Measurements from ENCODE around the gene TEX22.

Gene TEX22

GRCh38 chr14:105422695-105423487 is 24.6 kb downstream of the TEX22 start:
- DNase-seq, result no peak

- DNase-seq, result no peak
These were observed 25.3 kb downstream of the TEX22 start for GRCh38 chr14:105423488-105424195.

DNA sequence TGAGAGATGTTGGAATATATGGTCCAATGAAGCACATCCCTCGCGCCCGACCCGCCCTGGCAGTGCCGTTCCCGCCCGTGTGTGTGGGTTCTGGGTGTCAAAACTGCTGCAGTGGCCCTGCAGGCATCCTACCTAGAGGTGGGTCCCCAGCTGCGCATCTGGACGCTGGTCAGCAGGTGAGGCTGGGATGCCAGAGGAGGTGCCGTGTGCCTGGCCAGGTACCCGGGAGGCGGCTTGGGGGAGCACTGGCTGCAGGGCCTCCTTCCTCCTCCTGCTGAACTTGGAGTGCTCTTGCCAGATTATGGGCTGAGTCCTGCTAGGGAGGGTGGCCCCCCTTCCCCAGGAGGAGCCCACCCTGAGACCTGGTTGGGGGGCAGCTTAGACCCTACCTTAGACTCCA is 26.5 kb downstream of the TEX22 start:
- no peak for DNase-seq

- DNase-seq, result no peak
These were observed 27.5 kb downstream of the TEX22 start for GRCh38 chr14:105425823-105426247.

GRCh38 chr14:105426416-105427130 is 28.2 kb downstream of the TEX22 start:
- no peak for DNase-seq

DNA sequence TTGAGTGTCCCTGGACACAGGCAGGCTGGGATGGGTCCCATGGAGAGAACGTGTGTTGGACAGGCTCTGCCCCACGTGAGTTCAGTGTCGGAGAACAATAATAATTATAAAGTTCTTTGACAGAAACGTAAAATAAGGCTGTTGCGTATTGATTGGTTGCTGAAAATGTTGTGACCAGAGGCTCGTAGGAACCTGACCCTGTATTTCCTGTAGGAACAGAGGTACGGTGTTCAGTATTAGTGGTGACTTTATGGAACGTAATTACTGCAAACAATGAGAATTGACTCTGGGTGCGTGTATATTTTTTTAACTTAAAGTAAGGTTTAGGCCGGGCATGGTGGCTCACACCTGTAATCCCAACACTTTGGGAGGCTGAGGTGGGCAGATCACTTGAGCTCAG is 29.1 kb downstream of the TEX22 start:
- no peak for DNase-seq

- no peak for DNase-seq
These were observed 29.7 kb downstream of the TEX22 start for GRCh38 chr14:105427936-105428485.

DNA sequence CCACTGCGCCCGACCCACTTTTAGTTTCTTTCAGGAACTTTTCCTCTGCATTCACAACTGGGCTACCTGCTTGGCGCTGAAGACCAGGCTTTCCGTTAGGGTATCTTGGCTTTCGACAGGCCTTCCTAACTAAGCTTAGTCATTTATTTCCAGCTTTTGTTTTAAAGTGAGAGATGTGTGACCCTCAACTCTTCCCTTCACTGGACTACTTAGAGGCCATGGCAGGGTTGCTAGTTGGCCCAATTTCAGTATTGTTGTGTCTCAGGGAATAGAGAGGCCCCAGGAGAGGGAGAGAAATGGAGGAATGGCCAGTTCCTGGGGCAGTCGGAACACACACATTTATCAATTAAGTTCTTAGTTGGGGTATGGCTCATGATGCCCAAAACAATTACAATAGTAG is 31.7 kb downstream of the TEX22 start:
- DNase-seq, result no peak

DNA sequence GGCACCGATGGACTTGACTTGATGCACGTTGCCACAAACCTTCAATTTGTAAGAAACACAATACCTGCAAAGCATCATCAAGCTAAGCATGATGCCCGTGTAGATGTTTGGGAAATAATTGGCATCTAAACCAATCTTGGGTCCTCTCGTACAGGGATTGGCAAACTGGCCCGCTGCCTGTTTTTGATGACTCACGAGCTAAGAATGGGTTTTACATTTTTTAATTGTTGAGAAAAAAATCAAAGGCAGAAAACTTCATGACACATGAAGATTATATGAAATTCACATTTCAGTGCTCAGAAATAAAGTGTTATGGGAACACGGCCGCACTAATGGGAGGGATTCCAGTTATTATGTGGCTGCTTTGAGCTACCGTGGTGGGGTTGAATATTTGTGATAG is 32.2 kb downstream of the TEX22 start:
- no peak for DNase-seq

- DNase-seq, result no peak
These were observed 32.9 kb downstream of the TEX22 start for GRCh38 chr14:105431256-105431655.

DNA sequence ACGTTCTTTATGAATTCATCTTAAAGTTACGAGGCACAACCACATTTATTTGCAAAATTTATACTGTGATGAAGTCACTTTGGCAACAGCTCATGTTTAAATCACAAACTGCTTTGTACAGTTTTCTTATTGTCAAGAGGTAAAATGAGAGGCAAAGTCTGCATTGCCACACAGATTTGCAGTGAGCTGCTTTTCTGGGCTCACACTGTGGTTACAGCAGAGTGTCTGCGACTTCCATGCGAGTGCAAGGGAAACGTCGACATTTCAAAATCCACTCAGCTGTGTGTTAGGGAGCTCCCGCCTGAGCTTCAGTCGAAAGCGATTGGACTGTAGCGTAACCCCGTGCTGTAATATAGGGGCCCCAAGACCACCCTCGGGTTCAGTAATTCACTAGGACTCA is 34.3 kb downstream of the TEX22 start:
- no peak for DNase-seq

DNA sequence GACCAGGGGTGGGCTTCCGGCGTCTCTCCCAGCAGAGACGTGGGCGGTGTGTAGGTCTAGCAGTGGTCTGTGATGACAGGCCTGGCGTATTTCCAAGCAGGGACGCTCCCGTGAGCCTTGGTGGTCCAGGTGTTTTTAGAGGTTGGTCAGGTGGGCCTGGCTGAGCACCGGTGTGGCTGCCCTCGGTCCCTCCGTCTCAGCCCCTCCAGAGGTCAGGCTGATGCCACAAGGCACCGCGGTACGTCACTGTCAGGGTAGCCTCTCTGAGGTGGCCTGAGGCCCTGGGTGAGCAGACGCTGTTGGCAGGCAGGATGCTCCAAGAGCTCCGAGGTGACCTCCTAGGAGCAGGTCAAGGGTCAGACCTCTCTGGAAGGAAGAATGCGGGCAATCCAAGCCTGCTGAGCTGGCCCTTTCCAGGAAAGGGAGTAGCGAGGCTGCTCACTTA is 34.8 kb downstream of the TEX22 start:
- no peak for DNase-seq

DNA sequence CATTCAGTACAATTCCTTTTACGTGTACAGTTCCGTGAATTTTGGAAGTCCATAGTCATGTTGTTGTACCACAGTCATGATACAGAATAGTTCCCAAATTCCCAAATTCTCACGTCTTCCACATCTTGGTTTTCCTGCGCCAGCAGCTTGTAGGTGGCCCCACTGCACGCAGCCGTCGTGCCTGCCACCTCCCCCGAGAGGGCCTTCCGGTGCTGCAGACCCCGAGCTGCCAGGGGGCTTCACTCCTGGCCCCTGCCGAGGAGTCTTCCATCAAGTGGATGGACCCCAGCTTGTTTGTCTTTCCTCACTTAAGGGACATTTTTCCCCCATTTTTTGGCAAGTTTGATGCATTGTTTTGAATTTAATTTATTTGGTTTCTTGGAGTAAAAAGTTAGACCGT is 38.1 kb downstream of the TEX22 start:
- DNase-seq, result no peak

DNA sequence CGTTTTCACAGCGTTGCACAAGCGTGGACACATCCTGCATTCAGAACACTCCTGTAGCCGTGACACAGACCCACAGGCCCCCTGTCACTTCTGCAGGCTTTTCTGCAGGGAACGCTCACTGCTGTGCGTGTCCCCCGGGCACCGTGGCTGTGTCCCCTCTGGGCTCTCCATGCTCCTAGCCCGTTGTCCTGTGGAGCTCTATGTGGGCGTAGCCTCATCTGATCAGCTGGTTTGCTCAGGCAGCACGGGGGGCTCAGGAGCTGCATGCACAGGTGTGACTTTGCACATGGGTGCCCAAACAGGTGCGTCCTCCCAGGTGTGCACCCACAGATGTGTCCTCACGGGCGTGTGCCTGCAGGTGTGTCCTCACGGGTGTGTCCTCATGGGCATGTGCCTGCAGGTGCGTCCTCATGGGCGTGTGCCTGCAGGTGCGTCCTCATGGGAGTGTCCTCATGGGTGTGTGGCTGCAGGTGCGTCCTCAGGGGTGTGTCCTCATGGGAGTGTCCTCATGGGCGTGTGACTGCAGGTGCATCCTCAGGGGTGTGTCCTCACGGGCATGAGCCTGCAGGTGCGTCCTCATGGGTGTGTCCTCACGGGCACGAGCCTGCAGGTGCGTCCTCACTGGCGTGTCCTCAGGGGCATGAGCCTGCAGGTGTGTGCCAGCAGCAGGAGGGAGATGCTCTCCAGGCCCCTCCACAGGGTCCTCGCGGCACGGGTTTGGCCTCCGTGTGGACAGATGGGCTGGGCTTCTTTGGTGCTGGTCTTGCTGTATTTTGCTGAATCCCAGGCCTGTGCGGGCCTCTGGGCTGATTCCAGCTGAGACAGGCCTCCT is 38.8 kb downstream of the TEX22 start:
- no peak for DNase-seq

DNA sequence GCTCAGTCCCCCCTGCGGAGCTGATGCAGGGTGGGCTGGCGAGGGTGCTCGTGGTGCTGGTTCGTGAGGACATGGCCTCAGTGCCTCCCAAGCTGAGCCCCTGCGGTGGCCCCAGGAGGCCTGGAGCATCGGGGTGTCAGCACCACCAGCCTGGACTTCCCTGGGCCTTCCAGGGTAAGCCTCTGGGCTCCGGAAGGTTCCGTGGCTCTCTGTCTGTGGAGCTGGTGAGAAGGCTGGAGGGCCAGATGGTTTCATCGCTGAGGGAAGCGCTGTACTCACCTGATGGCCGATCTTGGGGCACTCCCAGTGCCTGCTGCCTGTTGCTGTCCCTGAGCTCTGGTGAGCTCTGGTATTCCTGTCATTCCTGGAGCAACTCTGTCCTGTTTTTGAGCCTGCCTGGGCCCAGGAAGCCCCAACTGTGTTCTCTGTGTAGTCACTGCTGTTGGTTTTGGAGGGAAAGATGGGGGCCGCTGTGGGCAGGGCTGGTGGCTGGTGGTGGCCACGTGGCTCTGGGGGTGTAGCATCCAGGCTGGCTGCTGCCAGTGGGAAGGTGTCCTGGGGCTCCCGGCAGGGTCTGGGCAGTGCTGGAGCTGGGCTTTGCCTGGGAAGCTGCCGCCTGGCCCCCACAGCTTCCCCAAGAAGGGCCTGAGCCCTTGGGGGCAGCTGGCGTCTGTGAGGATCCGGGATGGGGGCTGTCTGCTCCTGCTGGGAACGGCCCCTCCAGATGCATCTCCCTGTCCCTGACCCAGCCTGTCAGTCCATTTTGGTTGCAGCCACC is 39.6 kb downstream of the TEX22 start:
- DNase-seq, result no peak

- DNase-seq, result no peak
These were observed 40.8 kb downstream of the TEX22 start for GRCh38 chr14:105439179-105439578.

DNA sequence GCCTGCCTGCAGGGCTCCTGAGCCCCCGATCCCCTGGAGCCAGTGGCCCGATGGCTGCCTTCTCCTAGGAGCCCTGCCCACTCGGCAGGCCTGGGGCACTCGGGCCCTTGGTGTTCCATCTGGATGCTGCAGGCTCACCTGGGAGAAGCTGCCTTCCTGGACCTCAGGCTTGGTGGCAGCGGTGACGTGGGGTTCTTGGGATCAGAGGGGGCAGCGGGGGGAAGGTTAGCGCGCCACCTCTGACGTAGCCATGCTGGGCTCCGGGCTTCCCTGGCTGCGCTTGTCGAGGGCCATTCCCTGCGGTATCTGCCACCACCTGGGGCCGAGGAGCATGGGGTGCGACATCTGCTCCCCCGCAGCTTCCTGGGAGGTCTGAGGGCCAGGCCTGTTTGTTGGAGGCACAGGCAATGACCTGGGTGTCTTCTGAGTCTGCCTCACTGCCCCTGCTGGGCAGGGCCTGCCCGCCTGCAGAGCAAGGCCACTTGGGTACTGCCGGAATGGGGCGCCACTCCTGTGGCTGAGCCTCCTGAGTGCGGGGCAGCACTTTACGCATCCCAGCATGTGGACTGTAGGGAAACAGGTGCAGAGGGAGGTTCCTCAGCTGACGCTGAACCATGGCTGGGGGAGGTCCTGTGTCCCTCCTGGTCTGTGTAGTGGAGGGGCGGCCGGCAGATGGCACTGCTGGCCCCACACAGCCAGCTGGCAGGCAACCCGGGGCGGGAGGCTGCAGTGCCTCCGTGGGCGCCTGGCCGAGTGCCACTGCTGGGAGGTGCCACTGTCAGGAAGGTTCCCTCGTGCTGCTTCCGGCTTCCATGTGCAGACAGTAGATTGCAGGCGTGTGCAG is 41.6 kb downstream of the TEX22 start:
- no peak for DNase-seq

DNA sequence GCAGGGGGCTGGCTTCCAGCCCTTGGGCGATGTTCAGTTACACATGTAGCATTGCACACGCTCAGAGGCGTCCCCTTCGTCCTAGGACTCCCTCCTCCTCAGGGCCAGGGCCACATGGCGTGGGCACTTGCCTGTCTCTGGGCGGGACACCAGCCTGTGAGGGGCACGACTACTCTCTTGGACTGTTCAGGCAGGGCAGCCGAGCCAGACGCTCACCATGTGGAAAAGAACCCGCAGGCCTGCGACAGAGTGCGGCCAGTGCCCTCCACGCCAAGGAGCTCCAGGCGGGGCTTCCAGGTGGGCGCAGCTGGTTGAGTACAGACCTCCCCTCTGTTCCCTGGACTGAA is 42.2 kb downstream of the TEX22 start:
- DNase-seq, result no peak

DNA sequence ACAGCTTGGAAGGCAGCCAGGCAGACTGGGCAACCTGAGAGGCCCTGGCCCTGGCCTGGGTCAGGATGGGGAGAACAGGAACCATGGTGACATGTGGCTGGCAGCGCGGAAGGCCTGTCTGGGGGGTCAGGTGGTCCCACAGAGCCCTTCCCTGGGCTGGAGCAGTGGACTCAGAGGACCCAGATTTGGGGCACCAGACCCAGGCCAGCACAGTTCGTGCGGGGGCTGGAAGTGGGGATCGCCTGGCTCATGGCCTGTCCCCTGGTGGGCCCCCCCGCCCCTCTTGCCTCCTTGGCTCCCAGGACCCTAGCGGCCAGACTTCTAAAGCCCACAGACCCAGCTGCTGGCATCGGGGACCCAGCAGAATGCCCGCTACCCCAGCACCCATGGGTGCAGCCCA is 42.7 kb downstream of the TEX22 start:
- DNase-seq, result no peak

- DNase-seq, result no peak
These were observed 43.8 kb downstream of the TEX22 start for GRCh38 chr14:105442125-105442524.

DNA sequence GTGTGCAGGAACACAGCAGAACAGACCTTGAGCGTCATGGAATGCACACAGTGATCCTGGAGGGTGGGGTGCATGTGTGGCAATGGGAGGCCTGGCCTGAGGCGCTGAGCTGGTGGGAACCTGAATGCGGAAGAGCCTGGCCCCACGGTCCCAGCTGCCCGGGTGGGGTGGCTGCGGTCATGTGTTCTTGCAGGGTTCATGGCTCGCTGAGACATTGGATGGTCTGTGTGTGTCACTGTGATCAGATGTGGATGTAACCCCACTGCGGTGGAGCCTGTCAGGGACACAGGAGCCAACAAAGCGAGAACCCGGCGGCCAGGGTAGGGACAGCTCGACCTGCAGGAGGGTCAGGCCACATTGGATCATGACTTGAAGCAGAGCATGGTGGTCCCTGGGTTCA is 44.5 kb downstream of the TEX22 start:
- DNase-seq, result no peak
